Measurements from ENCODE around the gene KRTAP10-7.
"Not testable (repeated sequence)": the region's sequence is repeated elsewhere in the genome, so short reads cannot be mapped to it uniquely, and the experiment has no call there.

KRTAP10-7 gene

DNA sequence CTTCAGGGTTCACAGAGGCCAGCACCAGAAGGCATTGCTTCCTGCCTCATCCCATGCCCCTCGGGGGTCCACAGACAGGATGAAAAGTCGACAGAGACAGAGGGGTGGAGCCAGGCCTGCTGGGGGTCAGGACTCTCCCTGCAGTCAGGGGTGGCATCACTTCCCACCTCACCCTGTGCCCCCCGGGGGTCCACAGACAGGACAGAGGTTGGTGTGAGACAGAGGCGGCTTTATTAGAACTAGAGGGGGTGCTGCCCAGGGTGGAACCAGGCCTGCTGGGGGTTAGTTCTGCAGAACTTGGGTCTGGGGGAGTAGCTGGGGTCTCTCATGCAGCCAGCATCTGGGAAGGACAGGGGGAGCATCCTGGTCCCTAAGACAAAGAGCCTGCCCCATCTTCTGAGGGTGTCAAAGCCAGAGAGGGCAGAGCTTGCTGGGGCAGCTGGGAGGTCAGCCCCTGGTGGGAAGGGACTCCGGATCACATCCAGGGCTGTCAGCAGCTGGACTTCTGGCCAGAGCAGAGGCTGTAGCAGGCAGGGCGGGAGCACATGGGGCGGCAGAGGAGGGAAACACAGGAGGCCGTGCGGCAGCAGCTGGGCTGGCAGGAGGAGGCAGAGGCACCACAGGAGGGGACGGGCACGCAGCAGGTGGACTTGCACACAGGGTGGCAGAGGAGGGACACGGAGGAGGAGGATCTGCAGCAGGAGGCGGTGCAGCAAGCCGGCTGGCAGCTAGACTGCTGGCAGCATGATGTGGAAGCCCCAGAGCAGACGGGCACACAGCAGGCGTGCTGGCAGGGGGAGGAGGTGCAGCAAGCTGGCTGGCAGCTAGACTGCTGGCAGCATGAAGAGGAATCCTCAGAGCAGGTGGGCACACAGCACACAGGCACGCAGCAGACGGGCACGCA, 9.2 kb upstream of the KRTAP10-7 start:
- DNase-seq: not testable (repeated sequence)

DNA sequence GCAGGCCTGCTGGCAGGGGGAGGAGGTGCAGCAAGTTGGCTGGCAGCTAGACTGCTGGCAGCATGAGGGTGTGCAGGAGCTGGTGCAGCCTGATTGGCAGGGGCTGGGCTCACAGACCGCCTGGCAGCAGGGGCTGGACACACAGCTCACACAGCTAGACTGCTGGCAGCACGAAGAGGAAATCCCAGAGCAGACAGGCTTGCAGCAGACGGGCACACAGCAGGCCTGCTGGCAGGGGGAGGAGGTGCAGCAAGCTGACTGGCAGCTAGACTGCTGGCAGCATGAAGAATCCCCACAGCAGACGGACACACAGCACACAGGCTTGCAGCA, 8.6 kb upstream of the KRTAP10-7 start:
- DNase-seq: not testable (repeated sequence)

GRCh38 chr21:44592446-44593311, 7.7 kb upstream of the KRTAP10-7 start, which contains the start of gene KRTAP10-6:
TSS of gene KRTAP10-6 (minus strand) at chr21:44592505. CDS start at chr21:44592484, 21 bp downstream.
- no peak for DNase-seq

DNA sequence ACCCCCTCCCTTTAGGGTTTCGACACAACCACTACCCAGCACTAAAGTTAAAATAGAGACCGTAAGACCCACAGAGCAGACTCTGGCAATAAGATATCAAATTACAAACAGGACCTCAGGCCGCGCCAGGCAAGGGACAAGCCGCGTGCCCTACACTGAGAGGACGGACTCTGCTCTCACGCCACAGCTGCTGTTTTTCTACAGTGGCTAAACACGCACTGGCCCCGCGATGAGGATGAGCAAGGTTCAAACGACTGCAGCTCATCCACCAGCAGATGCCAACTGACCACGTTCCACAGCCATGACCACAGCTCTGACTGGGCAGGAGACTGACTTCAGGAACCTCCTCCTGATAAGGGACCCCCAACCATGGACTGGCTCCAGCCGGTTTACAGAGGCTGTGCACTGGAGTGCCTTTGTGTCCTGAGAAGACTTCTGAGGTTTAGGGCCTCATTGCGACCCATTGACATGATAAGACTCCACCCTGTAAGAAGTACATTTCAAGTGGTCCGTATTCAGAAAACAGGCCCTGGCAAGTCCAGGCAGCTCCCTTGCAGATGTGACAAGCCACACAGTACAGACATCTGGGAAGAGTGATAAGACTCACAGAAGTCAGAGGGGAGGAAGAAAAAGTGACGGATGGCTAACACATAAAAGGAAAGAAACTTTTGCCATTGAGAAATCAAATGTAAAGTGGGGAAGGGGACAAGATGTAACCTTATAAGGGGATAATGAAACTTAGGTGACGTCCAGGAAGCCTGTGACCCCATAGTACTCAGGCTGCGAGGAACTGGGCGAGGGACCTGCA, 6.6 kb upstream of the KRTAP10-7 start:
- DNase-seq: no peak

GRCh38 chr21:44594406-44594916, 5.9 kb upstream of the KRTAP10-7 start:
- DNase-seq: no peak

DNA sequence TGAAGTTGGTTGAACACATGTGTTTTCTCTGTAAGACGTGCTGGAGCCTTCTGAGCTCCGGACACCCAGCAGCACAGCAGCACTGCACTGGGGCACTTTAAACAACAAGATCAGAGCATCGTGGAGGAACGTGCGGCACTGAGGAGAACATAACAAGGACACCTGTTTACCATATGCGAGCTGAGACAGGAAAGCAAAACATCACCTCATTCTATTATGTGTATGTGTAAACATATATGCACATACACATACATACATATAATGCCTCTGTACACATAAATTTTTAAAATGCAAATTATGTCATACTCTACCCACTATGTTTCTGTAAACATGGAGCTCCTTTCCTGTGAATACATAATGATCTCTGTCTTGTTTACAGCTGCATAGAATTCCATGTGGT, 4.9 kb upstream of the KRTAP10-7 start:
- DNase-seq: no peak

DNA sequence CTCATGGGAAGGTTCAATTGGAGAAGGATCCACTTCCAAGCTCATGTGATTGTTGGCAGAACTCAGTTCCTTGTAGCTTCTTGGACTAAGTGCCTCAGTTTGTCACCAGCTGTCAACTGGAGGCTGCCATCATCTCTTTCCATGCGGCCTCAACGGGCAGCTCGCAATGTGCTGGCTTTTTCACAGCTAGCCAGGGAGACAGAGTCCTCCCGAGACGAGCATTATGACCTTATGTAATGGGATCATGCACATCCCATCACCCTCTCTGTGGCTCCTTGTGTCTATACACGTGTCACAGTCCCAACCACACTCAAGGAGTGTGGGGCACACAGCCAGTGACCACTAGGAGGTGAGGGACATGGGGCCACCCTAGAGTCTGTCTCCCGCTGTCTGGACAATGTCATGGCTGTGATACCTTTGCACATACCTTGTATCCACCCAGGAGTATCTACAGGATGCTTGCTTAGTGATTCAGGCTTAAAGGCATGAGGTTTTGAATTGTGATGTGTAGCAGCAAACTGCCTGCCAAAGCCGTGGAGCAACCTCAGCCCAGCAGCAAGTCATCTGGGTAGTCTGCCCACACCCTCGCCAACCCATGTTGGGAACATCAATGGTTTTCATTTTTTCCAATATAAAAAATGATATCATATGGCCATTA, 4.2 kb upstream of the KRTAP10-7 start:
- no peak for DNase-seq

- no peak for DNase-seq
These were observed 2.3 kb upstream of the KRTAP10-7 start for GRCh38 chr21:44598061-44598460.

DNA sequence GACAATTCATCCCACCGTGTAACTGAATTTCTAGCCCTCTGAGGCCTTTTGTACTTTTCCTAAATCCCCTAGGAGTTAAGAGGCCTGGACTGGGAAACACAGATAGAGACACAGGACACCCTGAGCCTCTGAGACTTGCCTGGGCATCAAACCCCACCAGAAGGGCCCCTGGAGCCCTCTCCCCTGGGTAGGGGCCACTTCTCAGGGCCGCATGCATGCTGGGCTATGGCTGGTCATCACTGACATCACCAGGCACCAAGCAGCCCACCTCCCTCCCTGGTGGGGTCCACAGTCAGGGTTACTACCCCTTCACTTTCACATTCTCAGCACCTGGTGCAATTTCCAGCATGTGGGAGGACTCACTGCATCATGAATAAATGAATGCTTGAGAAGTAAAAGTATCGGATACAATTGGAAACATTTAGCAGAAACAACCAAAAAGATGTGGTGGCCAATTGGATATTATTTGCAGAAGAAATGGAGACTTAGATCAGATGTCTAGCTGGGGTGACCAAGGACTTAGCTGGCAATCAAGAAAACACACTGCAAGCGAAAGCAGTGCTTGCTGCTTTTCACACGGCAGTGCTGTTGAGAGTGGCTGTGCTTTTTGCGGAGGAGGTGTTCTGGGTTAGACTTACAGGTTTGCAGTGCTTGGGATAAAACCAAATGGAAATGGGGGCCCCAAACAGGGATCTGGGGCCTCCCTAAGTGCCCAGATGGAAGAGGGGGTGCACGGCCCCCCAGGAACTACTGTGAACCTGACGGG, 950 bp upstream of the KRTAP10-7 start:
- DNase-seq: no peak

DNA sequence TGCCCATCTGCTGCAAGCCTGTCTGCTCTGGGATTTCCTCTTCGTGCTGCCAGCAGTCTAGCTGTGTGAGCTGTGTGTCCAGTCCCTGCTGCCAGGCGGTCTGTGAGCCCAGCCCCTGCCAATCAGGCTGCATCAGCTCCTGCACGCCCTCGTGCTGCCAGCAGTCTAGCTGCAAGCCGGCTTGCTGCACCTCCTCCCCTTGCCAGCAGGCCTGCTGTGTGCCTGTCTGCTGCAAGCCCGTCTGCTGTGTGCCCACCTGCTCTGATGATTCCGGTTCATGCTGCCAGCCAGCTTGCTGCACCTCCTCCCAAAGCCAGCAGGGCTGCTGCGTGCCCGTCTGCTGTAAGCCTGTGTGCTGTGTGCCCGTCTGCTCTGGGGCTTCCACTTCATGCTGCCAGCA, 694 bp downstream of the KRTAP10-7 start:
- DNase-seq: not testable (repeated sequence)

DNA sequence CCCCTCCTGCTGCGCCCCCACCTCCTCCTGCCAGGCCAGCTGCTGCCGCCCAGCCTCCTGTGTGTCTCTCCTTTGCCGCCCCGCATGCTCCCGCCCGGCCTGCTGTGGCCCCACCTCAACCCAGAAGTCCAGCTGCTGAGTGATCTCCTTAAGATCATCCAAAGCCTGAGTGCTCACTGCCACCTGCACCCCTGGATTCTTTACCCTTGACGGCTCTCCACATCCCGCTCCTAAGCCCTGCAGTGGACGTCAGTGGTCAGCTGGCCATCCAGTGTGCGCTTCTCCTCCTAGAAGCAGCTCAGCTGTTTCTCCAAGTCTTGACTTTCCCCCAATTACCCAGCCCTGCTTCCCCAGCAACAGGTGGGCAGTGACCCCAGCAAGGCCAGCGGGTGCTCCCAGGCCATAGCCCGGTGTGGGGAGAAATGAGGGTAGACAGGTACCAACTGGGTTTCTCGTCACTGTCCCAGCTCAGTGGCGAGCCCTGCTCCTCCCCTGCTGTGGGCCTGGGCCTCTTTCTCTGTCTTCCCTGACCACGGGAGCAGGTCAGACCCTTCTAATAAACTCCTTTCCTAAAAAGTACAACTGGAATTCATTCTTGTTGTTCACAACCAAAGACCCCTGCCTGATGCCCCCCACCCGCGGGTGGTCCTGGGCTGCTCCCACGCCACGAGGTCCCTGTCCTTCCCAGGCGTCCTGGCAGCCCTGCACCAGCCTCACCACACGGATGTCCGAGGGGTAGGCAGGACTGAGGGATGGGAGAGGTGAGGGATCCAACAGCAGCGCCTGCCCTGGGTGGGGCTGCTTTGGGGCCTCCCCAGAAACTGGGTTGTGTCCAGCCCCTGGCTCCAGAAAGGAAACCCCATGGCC, 1.4 kb downstream of the KRTAP10-7 start:
- DNase-seq: no peak

DNA sequence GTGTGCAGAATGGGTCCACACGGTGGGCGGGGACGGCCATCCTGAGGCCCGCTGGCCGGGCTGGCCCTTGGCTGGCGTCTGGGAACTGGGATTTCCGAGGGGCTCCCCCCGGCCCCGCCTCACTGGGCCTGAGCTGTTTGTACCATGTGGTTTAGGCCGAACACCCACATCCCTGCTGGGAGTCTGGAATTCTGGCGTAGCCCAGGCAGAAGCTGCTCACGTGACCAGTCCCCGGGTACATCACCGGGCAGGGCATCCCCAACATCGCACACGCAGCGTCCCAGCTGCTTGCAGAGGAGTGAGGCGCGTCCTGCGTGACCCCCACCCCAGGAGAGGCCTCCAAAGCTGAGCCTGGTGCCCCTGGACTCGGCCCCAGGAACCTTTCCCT, 2.1 kb downstream of the KRTAP10-7 start:
- no peak for DNase-seq

- DNase-seq: no peak
These were observed 2.9 kb downstream of the KRTAP10-7 start for GRCh38 chr21:44603109-44603875.

DNA sequence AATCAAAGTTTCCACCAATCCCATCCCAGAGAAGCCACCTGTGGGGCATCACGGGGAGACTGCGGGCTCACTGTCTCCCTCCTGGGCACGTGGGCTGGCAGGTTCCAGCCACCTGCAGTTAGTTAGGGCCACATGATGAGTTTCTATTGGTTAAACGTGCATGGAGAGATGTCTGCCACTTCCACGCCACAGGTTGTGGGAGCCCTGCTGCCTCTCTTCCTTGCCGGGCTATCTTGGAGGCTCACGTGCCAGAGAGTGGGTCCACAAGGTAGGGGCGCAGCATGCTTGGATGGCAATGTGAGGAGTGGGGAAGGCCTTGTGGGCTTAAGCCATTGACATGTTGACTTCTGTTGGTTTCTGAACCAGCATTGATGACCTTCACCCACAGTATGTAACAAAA, 3.5 kb downstream of the KRTAP10-7 start:
- no peak for DNase-seq

- DNase-seq: no peak
These were observed 6.1 kb downstream of the KRTAP10-7 start for GRCh38 chr21:44606495-44606894.

DNA sequence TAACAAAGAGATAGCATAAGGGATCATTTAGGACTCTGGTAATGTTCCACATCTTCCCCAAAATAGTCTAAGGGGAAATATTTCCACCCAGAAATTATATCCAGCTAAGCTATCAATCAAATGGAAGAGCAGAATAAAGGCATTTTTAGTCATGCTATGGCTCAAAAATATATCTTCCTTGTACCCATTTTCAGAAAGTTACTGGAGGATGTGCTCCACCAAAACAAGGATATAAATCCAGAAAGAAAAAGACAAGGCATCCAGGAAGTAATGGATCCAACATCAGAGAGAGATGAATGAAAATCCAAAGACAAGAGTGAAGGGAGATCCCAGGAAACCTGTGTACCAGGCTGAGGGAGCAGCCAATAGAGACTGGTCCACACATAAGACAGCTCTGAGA, 8.8 kb downstream of the KRTAP10-7 start:
- DNase-seq: no peak

DNA sequence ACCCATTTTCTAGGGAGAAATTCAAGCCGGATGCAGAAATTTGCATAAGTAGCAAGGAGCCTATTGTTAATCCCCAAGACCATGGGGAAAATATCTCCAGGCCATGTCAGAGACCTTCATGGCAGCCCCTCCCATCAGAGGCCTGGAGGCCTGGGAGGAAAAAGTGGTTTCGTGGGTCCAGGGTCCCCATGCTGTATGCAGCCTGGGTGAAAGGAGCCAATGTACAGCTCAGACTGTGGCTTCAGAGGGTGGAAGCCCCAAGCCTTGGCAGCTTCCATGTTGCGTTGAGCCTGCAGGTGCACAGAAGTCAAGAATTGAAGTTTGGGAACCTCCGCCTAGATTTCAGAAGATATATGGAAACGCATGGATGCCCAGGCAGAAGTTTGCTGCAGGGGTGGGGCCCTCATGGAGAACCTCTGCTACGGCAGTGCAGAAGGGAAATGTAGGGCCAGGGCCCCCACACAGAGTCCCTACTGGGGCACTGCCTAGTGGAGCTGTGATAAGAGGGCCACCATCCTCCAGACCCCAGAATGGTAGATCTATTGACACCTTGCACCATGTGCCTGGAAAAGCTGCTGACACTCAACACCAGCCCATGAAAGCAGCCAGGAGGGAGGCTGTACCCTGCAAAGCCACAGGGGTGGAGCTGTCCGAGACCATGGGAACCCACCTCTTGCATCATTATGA, 9.9 kb downstream of the KRTAP10-7 start:
- not testable (repeated sequence) for DNase-seq

DNA sequence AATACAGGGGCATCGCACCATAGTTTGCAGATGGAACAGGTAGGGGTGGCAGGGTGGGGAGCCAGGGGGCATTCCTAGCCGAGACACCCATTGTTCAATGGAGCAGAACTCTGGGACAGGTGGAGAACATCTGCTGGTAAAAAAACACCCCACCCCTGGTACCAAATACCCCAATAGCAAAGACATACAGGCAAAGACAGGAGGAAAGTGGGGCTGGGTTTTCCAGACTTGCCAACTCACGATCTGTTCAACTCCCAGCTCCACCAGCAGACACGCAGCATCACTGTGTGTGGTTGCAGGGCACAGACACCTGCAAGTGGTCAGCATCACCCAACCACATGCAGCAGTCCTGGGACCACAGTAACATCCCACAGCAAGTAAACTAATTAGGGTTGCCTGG, 11.2 kb downstream of the KRTAP10-7 start:
- no peak for DNase-seq

DNA sequence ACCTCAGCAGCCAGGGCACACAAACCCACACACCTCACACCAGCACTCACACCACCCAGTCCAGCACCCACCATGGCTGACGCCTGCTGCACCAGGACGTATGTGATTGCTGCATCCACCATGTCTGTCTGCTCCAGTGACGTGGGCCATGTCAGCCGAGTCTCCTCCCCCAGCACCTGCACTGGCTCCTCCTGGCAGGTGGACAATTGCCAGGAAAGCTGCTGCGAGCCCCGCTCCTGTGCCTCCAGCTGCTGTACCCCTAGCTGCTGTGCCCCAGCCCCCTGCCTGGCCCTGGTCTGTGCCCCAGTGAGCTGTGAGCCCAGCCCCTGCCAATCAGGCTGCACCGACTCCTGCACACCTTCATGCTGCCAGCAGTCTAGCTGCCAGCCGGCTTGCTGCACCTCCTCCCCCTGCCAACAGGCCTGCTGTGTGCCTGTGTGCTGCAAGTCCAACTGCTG, 11.7 kb downstream of the KRTAP10-7 start, which contains the start of gene KRTAP10-8:
Gene KRTAP10-8, plus strand, starts transcription at position 51 of the 458 bp plus-strand sequence. Its CDS starts 22 bp downstream, at position 73.
- DNase-seq: no peak

All from NK-92 treated with Interleukin-12 subunit alpha and Interleukin-12 subunit beta, amount 100 ng/mL, for 24 hours (cell line).